H9 (cell line): Measurements from ENCODE around the gene COMT. TPM values are rescaled to one million over a fixed set of nuclear protein-coding genes. Genes with fewer than 3 reads are reported as not detected.

Source experiments
- DNase-seq: peaks from one replicate; pipeline ENCODE4 v3.0.0-alpha.2; 2017
- H2AFZ ChIP-seq: one replicate; pipeline ENCODE4 v1.6.1; 2013; ENCODE audit warnings: mild to moderate bottlenecking, low read length, control low read depth, moderate library complexity
- H2AK5ac ChIP-seq: 2 replicates; pipeline ENCODE4 v1.6.1; 2013; ENCODE audit warnings: low read length, control low read depth, mixed read lengths; ENCODE audit not compliant: insufficient read length
- H2BK120ac ChIP-seq: one replicate; pipeline ENCODE4 v1.6.1; 2013; ENCODE audit warnings: low read depth, mild to moderate bottlenecking, low read length, control low read depth, inconsistent platforms; ENCODE audit not compliant: poor library complexity, severe bottlenecking
- H2BK12ac ChIP-seq: 2 replicates; pipeline ENCODE4 v1.6.1; 2013; ENCODE audit warnings: low read length, control low read depth, mixed read lengths, low read depth; ENCODE audit not compliant: insufficient read length
- H2BK15ac ChIP-seq: 2 replicates; pipeline ENCODE4 v1.6.1; 2013; ENCODE audit warnings: low read depth, low read length, control low read depth
- H2BK20ac ChIP-seq: one replicate; pipeline ENCODE4 v1.6.1; 2013; ENCODE audit warnings: low read depth, mild to moderate bottlenecking, low read length, control low read depth, inconsistent platforms; ENCODE audit not compliant: poor library complexity, severe bottlenecking
- H2BK5ac ChIP-seq: 2 replicates; pipeline ENCODE4 v1.6.1; 2013; ENCODE audit warnings: low read length, control low read depth, mixed read lengths; ENCODE audit not compliant: insufficient read length
- H3K14ac ChIP-seq: 2 replicates; pipeline ENCODE4 v1.6.1; 2013; ENCODE audit warnings: low read length, control low read depth; ENCODE audit not compliant: insufficient read depth
- H3K18ac ChIP-seq: 2 replicates; pipeline ENCODE4 v1.6.1; 2013; ENCODE audit warnings: low read depth, mild to moderate bottlenecking, mixed read lengths, low read length, control low read depth; ENCODE audit not compliant: insufficient read length
- H3K23ac ChIP-seq: 2 replicates; pipeline ENCODE4 v1.6.1; 2013; ENCODE audit warnings: low read length, control low read depth, mixed read lengths, low read depth; ENCODE audit not compliant: insufficient read length
- H3K23me2 ChIP-seq: 2 replicates; pipeline ENCODE4 v1.6.1; 2013; ENCODE audit warnings: low read depth, mild to moderate bottlenecking, mixed read lengths, low read length, control low read depth; ENCODE audit not compliant: insufficient read length, poor library complexity, severe bottlenecking
- H3K27ac ChIP-seq: 2 replicates; pipeline ENCODE4 v1.5.1; 2013; ENCODE audit warnings: low read length, control low read depth, mixed read lengths, low read depth; ENCODE audit not compliant: insufficient read length
- H3K27me3 ChIP-seq: 2 replicates; pipeline ENCODE4 v1.6.1; 2013; ENCODE audit warnings: low read length, control low read depth, inconsistent platforms; ENCODE audit not compliant: insufficient read depth
- H3K4ac ChIP-seq: 2 replicates; pipeline ENCODE4 v1.6.1; 2013; ENCODE audit warnings: low read depth, mild to moderate bottlenecking, control low read depth, inconsistent platforms, low read length, moderate library complexity
- H3K4me1 ChIP-seq: 2 replicates; pipeline ENCODE4 v1.6.1; 2013; ENCODE audit warnings: low read length, control low read depth, inconsistent platforms; ENCODE audit not compliant: insufficient read depth
- H3K4me2 ChIP-seq: 2 replicates; pipeline ENCODE4 v1.6.1; 2013; ENCODE audit warnings: low read length, control low read depth, mixed read lengths; ENCODE audit not compliant: insufficient read length, insufficient read depth
- H3K56ac ChIP-seq: 2 replicates; pipeline ENCODE4 v1.6.1; 2013; ENCODE audit warnings: low read depth, mild to moderate bottlenecking, mixed read lengths, low read length, control low read depth; ENCODE audit not compliant: insufficient read length
- H3K79me1 ChIP-seq: 2 replicates; pipeline ENCODE4 v1.6.1; 2013; ENCODE audit warnings: low read depth, mild to moderate bottlenecking, moderate library complexity, low read length, control low read depth, inconsistent platforms; ENCODE audit not compliant: insufficient read depth, poor library complexity, severe bottlenecking
- H3K79me2 ChIP-seq: 2 replicates; pipeline ENCODE4 v1.6.1; 2013; ENCODE audit warnings: low read length, control low read depth, inconsistent platforms; ENCODE audit not compliant: insufficient read depth
- H3K9ac ChIP-seq: 2 replicates; pipeline ENCODE4 v1.6.1; 2013; ENCODE audit warnings: low read length, control low read depth, mixed read lengths; ENCODE audit not compliant: insufficient read length; ENCODE audit errors: extremely low read depth
- H3K9me3 ChIP-seq: one replicate; pipeline ENCODE4 v1.6.1; 2013; ENCODE audit warnings: low read depth, low read length, inconsistent platforms; ENCODE audit not compliant: control insufficient read depth
- H3T11ph ChIP-seq: one replicate; pipeline ENCODE4 v1.6.1; 2013; ENCODE audit warnings: mild to moderate bottlenecking, low read length, control low read depth, inconsistent platforms
- H4K20me1 ChIP-seq: one replicate; pipeline ENCODE4 v1.6.1; 2013; ENCODE audit not compliant: control insufficient read depth, insufficient read length, insufficient read depth
- H4K5ac ChIP-seq: 2 replicates; pipeline ENCODE4 v1.6.1; 2013; ENCODE audit warnings: low read depth, mild to moderate bottlenecking, mixed read lengths, low read length, control low read depth; ENCODE audit not compliant: insufficient read length
- H4K8ac ChIP-seq: replicated peaks from 2 replicates; pipeline ENCODE4 v1.6.1; 2013; ENCODE audit warnings: low read length, control low read depth, mixed read lengths, low read depth; ENCODE audit not compliant: insufficient read length
- H4K91ac ChIP-seq: 2 replicates; pipeline ENCODE4 v1.6.1; 2013; ENCODE audit warnings: low read depth, mild to moderate bottlenecking, moderate library complexity, mixed read lengths, low read length, control low read depth; ENCODE audit not compliant: insufficient read length
- H3K27ac Mint-ChIP-seq, 3 experiments: 2 replicates in 2 of 3; 3 replicates in 1 of 3; pipeline ENCODE4 v1.8.0; 2020 to 2021; ENCODE audit warnings: mixed read lengths in 3 of 3, mild to moderate bottlenecking in 1 of 3, moderate library complexity in 1 of 3
- H3K27me3 Mint-ChIP-seq: 2 replicates; pipeline ENCODE4 v1.8.0; 2021; ENCODE audit warnings: low read depth, mild to moderate bottlenecking, moderate library complexity, mixed read lengths
- H3K36me3 Mint-ChIP-seq, 3 experiments: 2 replicates in 2 of 3; 3 replicates in 1 of 3; pipeline ENCODE4 v1.8.0; 2020 to 2021; ENCODE audit warnings: low read depth in 3 of 3, mixed read lengths in 3 of 3; ENCODE audit not compliant: insufficient read depth in 1 of 3
- H3K4me1 Mint-ChIP-seq, 2 experiments: 2 replicates each; pipeline ENCODE4 v1.8.0; 2020; ENCODE audit warnings: mixed read lengths in 2 of 2
- H3K4me3 Mint-ChIP-seq, 2 experiments: 2 replicates in 1 of 2; 3 replicates in 1 of 2; pipeline ENCODE4 v1.8.0; 2020 to 2021; ENCODE audit warnings: mild to moderate bottlenecking in 2 of 2, mixed read lengths in 2 of 2, moderate library complexity in 1 of 2
- H3K9me3 Mint-ChIP-seq, 2 experiments: 2 replicates in 1 of 2; 3 replicates in 1 of 2; pipeline ENCODE4 v1.8.0; 2020; ENCODE audit warnings: mild to moderate bottlenecking in 2 of 2, mixed read lengths in 2 of 2, moderate library complexity in 1 of 2
- CTCF ChIP-seq: fragments of 200-600 bp; sonication (generic); conservative IDR thresholded peaks from 3 replicates; pipeline ENCODE4 v1.8.0; 2021; ENCODE audit warnings: antibody characterized with exemption, mild to moderate bottlenecking
- WGBS: extraction: QIAGEN DNeasy Blood & Tissue Kit; methylation state at CpG from one replicate; pipeline ENCODE4 v1.1.7; 2013; ENCODE audit warnings: missing lambda C conversion rate, low lambda C conversion rate, mixed read lengths; ENCODE audit not compliant: insufficient read length; ENCODE audit errors: extremely low coverage; 5-methylcytosine and 5-hydroxymethylcytosine counted together
- total RNA-seq: library from RNA; stranded (reverse); gene quantifications from 2 replicates; pipeline ENCODE4 v1.2.1, GENCODE V29; 2021

The COMT gene
- total RNA-seq, 1 experiment from 2014 or later = 42.2 TPM

- Histone ChIP-seq H3K14ac (no peak overlapping the region), H2BK20ac (no peak overlapping the region), H3K9me3 (no peaks in the 10 kb centered on the region), H2BK12ac (no peak overlapping the region), H2BK120ac (no peak overlapping the region), H3K27me3 (no peaks in the 10 kb centered on the region), H2BK15ac (no peak overlapping the region), H4K5ac (no peak overlapping the region), H4K91ac (no peak overlapping the region), H3K27ac (no peak overlapping the region), H3T11ph (no peak overlapping the region), H3K79me2 (no peaks in the 10 kb centered on the region), H3K9ac (no peak overlapping the region), H4K8ac (no peak overlapping the region), H2BK5ac (no peak overlapping the region), H3K23ac (no peak overlapping the region), H3K18ac (no peak overlapping the region), H2AK5ac (no peak overlapping the region), H3K79me1 (no peaks in the 10 kb centered on the region), H3K56ac (no peak overlapping the region), H3K4ac (no peak overlapping the region), H2AFZ (no peak overlapping the region), H3K4me1 (no peaks in the 10 kb centered on the region), H3K23me2 (no peaks in the 10 kb centered on the region), H4K20me1 (no peaks in the 10 kb centered on the region), H3K4me2 (no peak overlapping the region)
- no CpG with 5 or more reads among the region's 3 CpGs for WGBS
- H3K9me3 Mint-ChIP-seq = no peaks in the 10 kb centered on the region
- no peaks in the 10 kb centered on the region for H3K36me3 Mint-ChIP-seq
- no peak for TF ChIP-seq CTCF
- no peaks in the 10 kb centered on the region for H3K27me3 Mint-ChIP-seq
- peak overlapping the region in 1 of 3 experiments; percentile 90; a peak in 2 of 7 replicates for H3K27ac Mint-ChIP-seq
- peaks cover 0 to 2% of the 10 kb centered on the region in 2 experiments; a peak in 2 of 4 replicates for H3K4me1 Mint-ChIP-seq
- DNase-seq = no peak
- no peak overlapping the region for H3K4me3 Mint-ChIP-seq
These were observed 20.0 kb upstream of the COMT start for GRCh38 chr22:19921544-19922081.
